Nephron progenitor cell (in vitro differentiated cells): ENCODE data around the gene GMPPB.

Source experiments
- DNase-seq: peaks from one replicate; pipeline ENCODE4 v3.0.0; 2021
- H3K27ac Mint-ChIP-seq: 2 replicates; pipeline ENCODE4 v1.8.0; 2021; ENCODE audit warnings: mild to moderate bottlenecking, moderate library complexity, mixed read lengths
- H3K27me3 Mint-ChIP-seq: 2 replicates; pipeline ENCODE4 v1.8.0; 2021; ENCODE audit warnings: mild to moderate bottlenecking, low read depth, mixed read lengths; ENCODE audit not compliant: poor library complexity
- H3K36me3 Mint-ChIP-seq: 2 replicates; pipeline ENCODE4 v1.8.0; 2021; ENCODE audit warnings: low read depth, mixed read lengths
- H3K4me1 Mint-ChIP-seq: 2 replicates; pipeline ENCODE4 v1.8.0; 2021; ENCODE audit warnings: mixed read lengths
- H3K4me3 Mint-ChIP-seq: 2 replicates; pipeline ENCODE4 v1.8.0; 2021; ENCODE audit warnings: mild to moderate bottlenecking, moderate library complexity, mixed read lengths
- H3K9me3 Mint-ChIP-seq: 2 replicates; pipeline ENCODE4 v1.8.0; 2021; ENCODE audit warnings: mild to moderate bottlenecking, moderate library complexity, mixed read lengths
- CTCF ChIP-seq: fragments of 200-600 bp; sonication (generic); IDR thresholded peaks from 2 replicates; pipeline ENCODE4 v1.5.0; 2021; ENCODE audit warnings: antibody characterized with exemption

Gene GMPPB

GRCh38 chr3:49703443-49703927 lies 20.3 kb downstream of the GMPPB start:
- Mint-ChIP-seq H3K9me3 (no peaks in the 10 kb centered on the region), H3K4me3 (no peak overlapping the region), H3K27ac (no peak overlapping the region), H3K36me3 (peaks cover 3% of the 10 kb centered on the region), H3K4me1 (peaks cover 10% of the 10 kb centered on the region), H3K27me3 (no peaks in the 10 kb centered on the region)
- TF ChIP-seq CTCF, result peak; percentile 85
- peak; percentile 67 for DNase-seq

- no peak for DNase-seq
- no peaks in the 10 kb centered on the region for H3K27me3 Mint-ChIP-seq
- H3K9me3 Mint-ChIP-seq, result no peaks in the 10 kb centered on the region
- H3K4me1 Mint-ChIP-seq, result peaks cover 8% of the 10 kb centered on the region
- H3K36me3 Mint-ChIP-seq, result no peaks in the 10 kb centered on the region
- TF ChIP-seq CTCF, result no peak
- no peak overlapping the region for H3K4me3 Mint-ChIP-seq
- no peak overlapping the region for H3K27ac Mint-ChIP-seq
These were observed 21.1 kb downstream of the GMPPB start for GRCh38 chr3:49702672-49703071.

- DNase-seq, result peak; percentile 43
- H3K4me1 Mint-ChIP-seq, result no peaks in the 10 kb centered on the region
- no peak overlapping the region for H3K27ac Mint-ChIP-seq
- no peak overlapping the region for H3K4me3 Mint-ChIP-seq
- peak; percentile 48 for TF ChIP-seq CTCF
- no peaks in the 10 kb centered on the region for H3K27me3 Mint-ChIP-seq
- no peaks in the 10 kb centered on the region for H3K36me3 Mint-ChIP-seq
- H3K9me3 Mint-ChIP-seq, result no peaks in the 10 kb centered on the region
These were observed 22.2 kb downstream of the GMPPB start for GRCh38 chr3:49701388-49702077.

GRCh38 chr3:49700453-49701128 lies 23.2 kb downstream of the GMPPB start:
- Mint-ChIP-seq H3K27ac (peak overlapping the region; percentile 48), H3K4me3 (no peak overlapping the region), H3K27me3 (no peaks in the 10 kb centered on the region), H3K9me3 (no peaks in the 10 kb centered on the region), H3K36me3 (no peaks in the 10 kb centered on the region), H3K4me1 (no peaks in the 10 kb centered on the region)
- no peak for DNase-seq
- TF ChIP-seq CTCF, result no peak

GRCh38 chr3:49700014-49700413 lies 23.7 kb downstream of the GMPPB start:
- H3K4me3 Mint-ChIP-seq, result no peak overlapping the region
- no peaks in the 10 kb centered on the region for H3K9me3 Mint-ChIP-seq
- no peaks in the 10 kb centered on the region for H3K4me1 Mint-ChIP-seq
- DNase-seq, result no peak
- H3K36me3 Mint-ChIP-seq, result no peaks in the 10 kb centered on the region
- peak overlapping the region; percentile 43 for H3K27ac Mint-ChIP-seq
- TF ChIP-seq CTCF, result no peak
- H3K27me3 Mint-ChIP-seq, result no peaks in the 10 kb centered on the region
